Adrenal gland (tissue), 12 donors: ENCODE results near the gene PDE2A. TPM values are rescaled to one million over a fixed set of nuclear protein-coding genes. Genes with fewer than 3 reads are reported as not detected.

Source experiments
- DNase-seq, 7 donors: peaks; one replicate each; pipeline ENCODE4 v3.0.0-alpha.2; 2019 to 2020
- H3K27ac ChIP-seq, 5 donors: fragments of 200-600 bp; sonication (generic) in 4 of 5; 1 replicate in 3 of 5; 2 replicates in 2 of 5; pipeline versions ENCODE4 v1.5.1 to v1.8.0; 2016 to 2020; ENCODE audit warnings: mild to moderate bottlenecking in 1 of 5
- H3K27me3 ChIP-seq: fragments of 200-600 bp; 2 replicates; pipeline ENCODE4 v1.8.0; 2021
- H3K36me3 ChIP-seq, 2 donors: fragments of 200-600 bp; replicated peaks in 1 of 2; 1 replicate in 1 of 2; 2 replicates in 1 of 2; pipeline versions ENCODE4 v1.5.1 to v1.8.0; 2018 to 2022
- H3K4me1 ChIP-seq, 2 donors: fragments of 200-600 bp; replicated peaks in 1 of 2; 1 replicate in 1 of 2; 2 replicates in 1 of 2; pipeline versions ENCODE4 v1.5.1 to v1.8.0; 2018 to 2021
- H3K4me3 ChIP-seq, 4 donors: fragments of 200-600 bp; sonication (generic) in 3 of 4; one replicate each; pipeline ENCODE4 v1.5.1; 2016 to 2018
- H3K9me3 ChIP-seq, 3 donors: fragments of 200-600 bp; sonication (generic) in 1 of 3; replicated peaks in 1 of 3; 1 replicate in 2 of 3; 2 replicates in 1 of 3; pipeline versions ENCODE4 v1.5.1 to v1.8.0; 2016 to 2021
- POLR2A ChIP-seq, 2 donors: fragments of 450-650 bp; IDR thresholded peaks; one replicate each; pipeline ENCODE4 v1.6.1; 2017; ENCODE audit warnings: antibody characterized with exemption in 2 of 2, mild to moderate bottlenecking in 2 of 2, moderate library complexity in 1 of 2
- WGBS, 4 donors: extraction: QIAGEN DNeasy Blood & Tissue Kit in 2 of 4; methylation state at CpG; one replicate each; pipeline versions ENCODE4 v1.1.5 to v1.1.7; 2013 to 2017; 5-methylcytosine and 5-hydroxymethylcytosine counted together
- intact Hi-C, 2 donors: fragments of 100-400 bp; cut with DNase I; formaldehyde crosslinking; loops; one replicate each; pipeline versions ENCODE4 v1.14.1 to v1.15.0; 2022 to 2023
- polyA plus RNA-seq, 3 donors: library from polyadenylated mRNA; stranded (reverse); fragments of 200-250 nt in 2 of 3; fragments of 350-450 nt in 1 of 3; fragmentation: Illumina TruSeq in 1 of 3; extraction: RNeasy Lipid Tissue Mini Kit (QIAGEN cat#74804) in 1 of 3; gene quantifications; one replicate each; pipeline ENCODE4 v1.2.3, GENCODE V29; 2013 to 2014
- total RNA-seq, 9 donors: library from RNA; depleted of rRNA in 4 of 9; stranded (reverse); fragments of >200 nt in 4 of 9; fragments of 120-200 nt in 1 of 9; fragmentation: NEBNext Ultra II Directional in 1 of 9; extraction: Animal tissue kit (Norgen Biotek cat#: 25700) in 1 of 9; gene quantifications; one replicate each; pipeline versions ENCODE4 v1.1.0 to v1.2.4, GENCODE V29; 2013 to 2023
- TF ChIP-seq, protein P1 (sequence below), 6 experiments: fragments of 450-650 bp in 4 of 6; fragments of 200-600 bp in 2 of 6; sonication (generic) in 1 of 6; IDR thresholded peaks; 1 replicate in 5 of 6; 2 replicates in 1 of 6; pipeline versions ENCODE4 v1.5.1 to v1.8.0; 2016 to 2021; ENCODE audit warnings: antibody characterized with exemption in 6 of 6, mild to moderate bottlenecking in 2 of 6, moderate library complexity in 1 of 6
- donor health status: healthy with polysubstance abuse.
- donor health status: Bipolar disorder and iron deficiency.
- donor health status: DM: yes; HTN: yes; CAD: no.
- donor health status: DM: no; HTN: no; CAD: no.
- donor health status: DM: no; HTN: no; CAD: no.
- donor health status: DM: yes; HTN: yes; CAD: no.

PDE2A gene
- total and polyA plus RNA-seq, 12 donors, result 11.5 to 226 (median 67.6) TPM

DNA sequence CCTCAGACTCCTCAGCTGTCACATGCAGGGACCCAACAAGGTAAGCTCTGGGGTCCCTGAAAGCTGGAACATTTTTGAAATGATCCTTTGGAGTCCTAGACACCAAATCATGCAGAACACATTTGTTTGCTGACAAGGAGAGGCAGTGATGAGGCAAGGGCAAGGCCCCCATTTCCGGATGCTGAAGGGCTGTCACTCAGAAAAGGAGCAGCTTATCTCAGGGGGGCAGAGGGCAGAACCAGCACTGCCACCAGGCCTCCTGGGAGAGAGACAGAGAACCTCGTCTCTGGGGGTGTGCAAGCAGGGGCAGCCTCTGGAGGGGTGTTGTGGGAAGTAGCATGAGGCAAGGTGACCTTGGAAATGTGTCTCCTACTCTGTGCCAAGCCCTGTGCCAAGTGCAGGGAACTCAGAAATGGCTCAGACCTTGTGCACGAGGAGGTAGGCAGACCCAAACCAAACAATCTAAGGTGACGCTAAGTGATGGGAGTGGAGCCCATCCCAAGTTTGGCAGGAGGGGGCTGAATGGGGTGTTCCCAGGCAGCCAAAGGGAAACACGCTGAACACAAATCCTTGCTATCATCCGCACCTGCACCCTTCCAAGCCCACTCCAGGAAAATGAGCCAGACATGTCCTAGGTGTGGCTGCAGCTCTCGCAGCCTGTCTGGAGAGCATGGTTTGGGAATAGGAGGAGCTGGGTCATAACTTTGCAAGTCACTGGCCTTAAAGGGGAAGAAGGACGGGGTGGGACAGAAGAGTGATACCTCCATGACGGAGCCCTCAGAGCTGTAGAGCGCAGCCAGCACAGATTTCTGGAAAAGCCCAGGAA lies 94.2 kb downstream of the PDE2A start:
- intact Hi-C loops, result loop anchor here in 1 of 2 donors (5.0 kb wide), 1 partner anchor 103 kb away; no protein-coding TSS in a partner anchor
- no peak overlapping the region for H3K4me3 ChIP-seq
- TF ChIP-seq, protein P1, sequence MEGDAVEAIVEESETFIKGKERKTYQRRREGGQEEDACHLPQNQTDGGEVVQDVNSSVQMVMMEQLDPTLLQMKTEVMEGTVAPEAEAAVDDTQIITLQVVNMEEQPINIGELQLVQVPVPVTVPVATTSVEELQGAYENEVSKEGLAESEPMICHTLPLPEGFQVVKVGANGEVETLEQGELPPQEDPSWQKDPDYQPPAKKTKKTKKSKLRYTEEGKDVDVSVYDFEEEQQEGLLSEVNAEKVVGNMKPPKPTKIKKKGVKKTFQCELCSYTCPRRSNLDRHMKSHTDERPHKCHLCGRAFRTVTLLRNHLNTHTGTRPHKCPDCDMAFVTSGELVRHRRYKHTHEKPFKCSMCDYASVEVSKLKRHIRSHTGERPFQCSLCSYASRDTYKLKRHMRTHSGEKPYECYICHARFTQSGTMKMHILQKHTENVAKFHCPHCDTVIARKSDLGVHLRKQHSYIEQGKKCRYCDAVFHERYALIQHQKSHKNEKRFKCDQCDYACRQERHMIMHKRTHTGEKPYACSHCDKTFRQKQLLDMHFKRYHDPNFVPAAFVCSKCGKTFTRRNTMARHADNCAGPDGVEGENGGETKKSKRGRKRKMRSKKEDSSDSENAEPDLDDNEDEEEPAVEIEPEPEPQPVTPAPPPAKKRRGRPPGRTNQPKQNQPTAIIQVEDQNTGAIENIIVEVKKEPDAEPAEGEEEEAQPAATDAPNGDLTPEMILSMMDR (IDR thresholded peaks at IDR 0.05), result no peak
- TF ChIP-seq POLR2A (IDR thresholded peaks at IDR 0.05), result no peak
- WGBS, 4 donors, result 78 to 87% (median 84%) methylated on average over 10 of the region's 10 CpGs
- H3K27ac ChIP-seq, result no peak overlapping the region
- H3K4me1 ChIP-seq, result no peaks in the 10 kb centered on the region
- peaks cover 0 to 22% of the 10 kb centered on the region in 2 donors for H3K36me3 ChIP-seq
- no peaks in the 10 kb centered on the region for H3K9me3 ChIP-seq
- peak in 4 of 7 donors; percentile 1 to 8 (median 6) for DNase-seq
- H3K27me3 ChIP-seq, result no peaks in the 10 kb centered on the region

- Histone ChIP-seq H3K27me3 (no peaks in the 10 kb centered on the region), H3K4me1 (no peaks in the 10 kb centered on the region), H3K27ac (no peak overlapping the region), H3K4me3 (no peak overlapping the region), H3K36me3 (peaks cover 0 to 22% of the 10 kb centered on the region in 2 donors), H3K9me3 (no peaks in the 10 kb centered on the region)
- WGBS, 4 donors, result 86 to 100% (median 93%) methylated on average over 4 to 13 of the region's 13 CpGs
- TF ChIP-seq POLR2A (IDR thresholded peaks at IDR 0.05), result no peak
- TF ChIP-seq, protein P1 (IDR thresholded peaks at IDR 0.05), result no peak
- intact Hi-C loops, result loop anchor here in 1 of 2 donors (5.0 kb wide), 1 partner anchor 102 kb away; no protein-coding TSS in a partner anchor
- DNase-seq, result peak in 2 of 7 donors; percentile 10 to 11
Measured at GRCh38 chr11:72578991-72579815, 95.0 kb downstream of the PDE2A start.

- 86 to 100% (median 91%) methylated on average over 2 to 5 of the region's 5 CpGs for WGBS, 4 donors
- H3K4me1 ChIP-seq, result no peaks in the 10 kb centered on the region
- no peak for TF ChIP-seq POLR2A (IDR thresholded peaks at IDR 0.05)
- TF ChIP-seq, protein P1 (IDR thresholded peaks at IDR 0.05), result no peak
- H3K9me3 ChIP-seq, result no peaks in the 10 kb centered on the region
- peak in 2 of 7 donors; percentile 5 to 12 for DNase-seq
- H3K27me3 ChIP-seq, result no peaks in the 10 kb centered on the region
- H3K4me3 ChIP-seq, result no peak overlapping the region
- intact Hi-C loops, result loop anchor here in 1 of 2 donors (5.0 kb wide), 1 partner anchor 101 kb away; no protein-coding TSS in a partner anchor
- no peak overlapping the region for H3K27ac ChIP-seq
- H3K36me3 ChIP-seq, result peaks cover 0 to 22% of the 10 kb centered on the region in 2 donors
Measured at GRCh38 chr11:72578566-72578965, 95.7 kb downstream of the PDE2A start.

DNA sequence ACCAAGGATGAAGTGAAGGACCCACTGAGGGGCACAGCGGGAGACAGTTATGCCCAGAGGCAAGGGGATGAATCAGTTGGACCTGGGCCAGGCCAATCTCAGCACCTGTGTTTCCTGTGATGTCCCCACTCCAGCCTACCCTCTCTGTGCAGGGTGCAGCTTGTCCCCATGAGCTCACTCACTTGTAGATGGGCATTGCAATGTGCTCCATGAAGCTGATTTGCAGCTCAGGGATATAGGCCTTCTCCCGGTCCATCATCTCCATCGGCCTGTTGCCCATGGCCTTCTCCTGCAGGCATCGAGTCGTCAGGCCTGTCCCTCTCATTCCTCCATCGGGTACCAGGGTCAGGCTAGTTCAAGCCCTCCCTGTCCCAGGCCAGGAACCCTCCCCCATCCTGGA lies 96.2 kb downstream of the PDE2A start:
- peak in 2 of 7 donors; percentile 7 to 11 for DNase-seq

More for the DNA sequence above, 96.2 kb downstream of the PDE2A start:
- TF ChIP-seq, protein P1 (IDR thresholded peaks at IDR 0.05), result no peak
- TF ChIP-seq POLR2A (IDR thresholded peaks at IDR 0.05), result no peak
- no peak overlapping the region for H3K4me3 ChIP-seq
- H3K36me3 ChIP-seq, result peaks cover 0 to 22% of the 10 kb centered on the region in 2 donors
- H3K27ac ChIP-seq, result no peak overlapping the region
- no peaks in the 10 kb centered on the region for H3K4me1 ChIP-seq
- H3K27me3 ChIP-seq, result no peaks in the 10 kb centered on the region
- H3K9me3 ChIP-seq, result no peaks in the 10 kb centered on the region
- 93 to 95% (median 94%) methylated on average over 6 of the region's 6 CpGs for WGBS, 4 donors
- intact Hi-C loops, result loop anchor here in 1 of 2 donors (5.0 kb wide), 1 partner anchor 101 kb away; no protein-coding TSS in a partner anchor
